ENCODE data around the gene NME7. TPM values are rescaled to one million over a fixed set of nuclear protein-coding genes. Genes with fewer than 3 reads are reported as not detected.

The NME7 gene
- total RNA-seq, 6 experiments from 2014 or later: 2.0 to 6.5 (median 5.3) TPM

DNA sequence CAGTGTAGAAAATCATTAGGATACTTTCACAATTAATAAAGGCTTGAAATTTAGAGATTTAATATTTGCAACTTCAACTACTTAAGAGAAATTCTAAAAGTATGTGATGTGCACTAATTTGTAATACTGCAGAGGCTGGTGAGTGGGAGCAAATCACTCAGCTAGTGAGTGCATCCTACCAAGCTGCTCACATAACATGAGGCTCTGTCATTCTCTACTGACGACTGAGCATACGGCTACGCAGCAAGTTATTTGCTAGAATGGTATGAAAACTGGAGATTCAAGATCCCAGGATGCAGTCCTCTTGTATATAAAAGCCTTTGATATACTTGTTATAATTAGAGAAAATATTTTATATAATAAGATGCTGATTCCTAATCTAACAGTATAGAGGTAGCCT lies 171.0 kb downstream of the NME7 start:
- no peaks in the 10 kb centered on the region for H3K9me3 ChIP-seq
- ATAC-seq: no peak
- no peak overlapping the region for H3K27ac ChIP-seq
- intact Hi-C loops (cut with DNase I): no loop called here
- no peak overlapping the region for H3K4me3 ChIP-seq
- WGBS (ENCODE audit: insufficient coverage, low coverage, low lambda C conversion rate, missing lambda C conversion rate): 95% methylated on average over 3 of the region's 3 CpGs
- H3K4me1 ChIP-seq: no peaks in the 10 kb centered on the region
- no peaks in the 10 kb centered on the region for H3K27me3 ChIP-seq
- TF ChIP-seq, protein P1, sequence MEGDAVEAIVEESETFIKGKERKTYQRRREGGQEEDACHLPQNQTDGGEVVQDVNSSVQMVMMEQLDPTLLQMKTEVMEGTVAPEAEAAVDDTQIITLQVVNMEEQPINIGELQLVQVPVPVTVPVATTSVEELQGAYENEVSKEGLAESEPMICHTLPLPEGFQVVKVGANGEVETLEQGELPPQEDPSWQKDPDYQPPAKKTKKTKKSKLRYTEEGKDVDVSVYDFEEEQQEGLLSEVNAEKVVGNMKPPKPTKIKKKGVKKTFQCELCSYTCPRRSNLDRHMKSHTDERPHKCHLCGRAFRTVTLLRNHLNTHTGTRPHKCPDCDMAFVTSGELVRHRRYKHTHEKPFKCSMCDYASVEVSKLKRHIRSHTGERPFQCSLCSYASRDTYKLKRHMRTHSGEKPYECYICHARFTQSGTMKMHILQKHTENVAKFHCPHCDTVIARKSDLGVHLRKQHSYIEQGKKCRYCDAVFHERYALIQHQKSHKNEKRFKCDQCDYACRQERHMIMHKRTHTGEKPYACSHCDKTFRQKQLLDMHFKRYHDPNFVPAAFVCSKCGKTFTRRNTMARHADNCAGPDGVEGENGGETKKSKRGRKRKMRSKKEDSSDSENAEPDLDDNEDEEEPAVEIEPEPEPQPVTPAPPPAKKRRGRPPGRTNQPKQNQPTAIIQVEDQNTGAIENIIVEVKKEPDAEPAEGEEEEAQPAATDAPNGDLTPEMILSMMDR (IDR thresholded peaks at IDR 0.05): no peak
- no peak for TF ChIP-seq POLR2A (IDR thresholded peaks at IDR 0.05)
- DNase-seq: no peak
- H3K36me3 ChIP-seq: no peaks in the 10 kb centered on the region

DNA sequence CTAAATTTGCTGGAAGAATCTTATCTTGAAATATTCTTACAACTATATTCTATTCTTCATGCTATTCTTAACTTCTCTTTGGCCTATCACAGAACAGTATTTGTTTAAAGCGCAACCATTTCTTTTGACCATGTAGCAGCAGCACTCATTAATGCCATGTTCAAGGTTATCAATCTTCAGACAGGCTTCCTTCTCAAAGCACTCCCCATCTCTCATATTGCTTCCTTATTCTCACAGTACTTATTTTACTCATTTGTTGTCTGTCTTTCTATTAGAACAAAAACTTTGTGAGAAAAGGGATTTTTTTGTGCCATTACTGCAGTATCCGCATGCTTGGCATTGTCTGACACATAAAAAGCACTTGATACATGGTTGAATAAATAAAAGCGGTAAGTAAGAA lies 171.4 kb downstream of the NME7 start:
- no peak overlapping the region for H3K4me3 ChIP-seq
- H3K4me1 ChIP-seq: no peaks in the 10 kb centered on the region
- no peak for ATAC-seq
- no peaks in the 10 kb centered on the region for H3K9me3 ChIP-seq
- TF ChIP-seq, protein P1 (IDR thresholded peaks at IDR 0.05): no peak
- no peak for TF ChIP-seq POLR2A (IDR thresholded peaks at IDR 0.05)
- H3K27ac ChIP-seq: no peak overlapping the region
- DNase-seq: no peak
- intact Hi-C loops (cut with DNase I): no loop called here
- H3K36me3 ChIP-seq: no peaks in the 10 kb centered on the region
- WGBS (ENCODE audit: insufficient coverage, low coverage, low lambda C conversion rate, missing lambda C conversion rate): 100% methylated on average over 2 of the region's 3 CpGs
- H3K27me3 ChIP-seq: no peaks in the 10 kb centered on the region

- ATAC-seq: peak; percentile 95 to 97 (median 96)
- Histone ChIP-seq H3K4me3 (no peak overlapping the region), H3K36me3 (no peaks in the 10 kb centered on the region), H3K9me3 (no peaks in the 10 kb centered on the region), H3K27me3 (no peaks in the 10 kb centered on the region), H3K27ac (no peak overlapping the region), H3K4me1 (no peaks in the 10 kb centered on the region)
- DNase-seq: peak in 1 of 3 donors; percentile 62
- TF ChIP-seq POLR2A (IDR thresholded peaks at IDR 0.05): no peak
- TF ChIP-seq, protein P1 (IDR thresholded peaks at IDR 0.05): peak; percentile 17 to 44 (median 34)
- intact Hi-C loops (cut with DNase I): no loop called here
- WGBS (ENCODE audit: insufficient coverage, low coverage, low lambda C conversion rate, missing lambda C conversion rate): 44% methylated on average over 3 of the region's 4 CpGs
These were observed 174.3 kb downstream of the NME7 start for GRCh38 chr1:169193191-169193850.

DNA sequence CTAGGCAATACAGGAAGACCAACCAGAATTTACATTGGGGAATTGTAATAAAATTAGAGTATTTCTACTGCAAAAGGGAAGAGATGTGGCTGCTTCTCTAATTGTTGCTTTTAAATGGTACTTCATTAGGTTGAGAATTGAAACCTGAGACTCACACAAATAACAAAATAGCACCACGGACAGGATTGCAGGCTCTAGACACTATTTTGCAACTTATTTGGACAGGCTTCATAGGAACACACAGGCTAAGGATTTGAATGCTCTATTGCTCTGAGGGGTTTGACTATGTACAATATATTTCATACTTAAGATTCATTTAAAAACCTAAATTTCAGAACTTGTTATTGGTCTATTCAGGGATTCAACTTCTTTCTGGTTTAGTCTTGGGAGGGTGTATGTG lies 181.5 kb downstream of the NME7 start:
- H3K4me3 ChIP-seq: no peak overlapping the region
- ATAC-seq (peak; percentile 84 to 93 (median 88)), DNase-seq (no peak)
- no peak overlapping the region for H3K27ac ChIP-seq
- WGBS (ENCODE audit: insufficient coverage, low coverage, low lambda C conversion rate, missing lambda C conversion rate): 43% methylated on average over 1 of the region's 1 CpG
- H3K4me1 ChIP-seq: no peaks in the 10 kb centered on the region
- TF ChIP-seq, protein P1 (IDR thresholded peaks at IDR 0.05): peak in 2 of 4 donors; percentile 7 to 11
- TF ChIP-seq POLR2A (IDR thresholded peaks at IDR 0.05): no peak
- H3K36me3 ChIP-seq: no peaks in the 10 kb centered on the region
- no peaks in the 10 kb centered on the region for H3K9me3 ChIP-seq
- H3K27me3 ChIP-seq: no peaks in the 10 kb centered on the region
- intact Hi-C loops (cut with DNase I): no loop called here
